ENCODE measurements around the gene RGS7. TPM values are rescaled to one million over a fixed set of nuclear protein-coding genes. Genes with fewer than 3 reads are reported as not detected.

The RGS7 gene
- total and polyA plus RNA-seq, 2 of the 4 experiments (the other 2 are of a cell fraction), result 0.58 to 0.72 TPM

GRCh38 chr1:240967070-240967724, 389.8 kb downstream of the RGS7 start:
- WGBS, 2 experiments (ENCODE audit: extremely low coverage in 2 of 2, insufficient read length in 1 of 2), result 55% methylated on average over 4 of the region's 10 CpGs; no CpG with 5 or more reads in 1 of the 2 experiments
- Histone ChIP-seq H3K9me3 (ENCODE audit: control insufficient read depth, insufficient read depth, low read length) (no peaks in the 10 kb centered on the region), H2AFZ (replicated peaks; ENCODE audit: low read length, poor library complexity) (no peak overlapping the region), H3K9me1 (ENCODE audit: insufficient read depth, low read length) (no peaks in the 10 kb centered on the region), H3K4me1 (ENCODE audit: control insufficient read depth, insufficient read depth, low read length) (no peaks in the 10 kb centered on the region), H4K8ac (ENCODE audit: low read depth in 2 of 2, low read length in 2 of 2) (no peak overlapping the region), H2BK5ac (ENCODE audit: low read depth, low read length, poor library complexity, severe bottlenecking) (no peak overlapping the region), H3K36me3 (ENCODE audit: control insufficient read depth, insufficient read depth, low read length) (no peaks in the 10 kb centered on the region), H3K27ac (ENCODE audit: insufficient read depth, low read length) (no peak overlapping the region), H2AK9ac (replicated peaks; ENCODE audit: low read depth, low read length, poor library complexity) (no peak overlapping the region), H3K56ac (ENCODE audit: extremely low read depth, insufficient read depth, low read length) (no peak overlapping the region), H2BK120ac (ENCODE audit: low read depth, low read length) (no peak overlapping the region), H3K23ac (ENCODE audit: low read depth, low read length) (no peak overlapping the region), H3K79me1 (ENCODE audit: low read depth in 1 of 2, low read length in 2 of 2) (no peaks in the 10 kb centered on the region), H4K20me1 (ENCODE audit: insufficient read depth, low read length) (no peaks in the 10 kb centered on the region), H3K27me3 (ENCODE audit: control insufficient read depth, insufficient read depth, low read length) (no peaks in the 10 kb centered on the region; the same call in 1 of the 2 replicates), H4K5ac (ENCODE audit: low read depth, low read length) (no peak overlapping the region), H3K4ac (ENCODE audit: low read depth, low read length) (no peak overlapping the region), H3K4me2 (ENCODE audit: low read depth, low read length) (no peak overlapping the region), H3K9ac (ENCODE audit: low read depth, low read length) (no peak overlapping the region), H2AK5ac (ENCODE audit: low read depth, low read length) (no peak overlapping the region), H2BK15ac (ENCODE audit: low read depth, low read length) (no peak overlapping the region), H4K91ac (ENCODE audit: insufficient read depth, low read depth, low read length) (no peak overlapping the region), H3K14ac (replicated peaks; ENCODE audit: low read depth, low read length) (no peak overlapping the region), H3K18ac (ENCODE audit: low read depth, low read length) (no peak overlapping the region), H3K4me3 (ENCODE audit: insufficient read depth, low read depth, low read length) (no peak overlapping the region), H2BK20ac (ENCODE audit: low read depth, low read length) (no peak overlapping the region)
- in situ Hi-C loops (cut with MboI; ENCODE audit: low sequenced_read_pairs), result no loop called here
- POLR2A ChIA-PET (ENCODE audit: unreplicated experiment), result no interaction called here
- no TSS peak for BruUV-seq (replicated peaks)
- CTCF ChIA-PET, result interaction anchor here (0.7 to 1.8 kb wide), 5 partner anchors 15 to 519 kb away, joined by 3 to 8 read pairs (median 3); no protein-coding TSS in a partner anchor
- intact Hi-C loops (cut with micrococcal nuclease), result no loop called here
- DNase-seq (peak; percentile 0), ATAC-seq (ENCODE audit: low read depth) (peak; percentile 61)
- TF ChIP-seq FOS (IDR thresholded peaks at IDR 0.05; ENCODE audit: low read depth, low read length) (no peak), CTCF (conservative IDR thresholded peaks at IDR 0.05; ENCODE audit: low read depth, low read length) (peak; percentile 31; the same call in 1 of the 2 replicates), RAD21 (IDR thresholded peaks at IDR 0.05; ENCODE audit: low read length) (peak; percentile 42)
- dilution Hi-C loops (cut with HindIII; ENCODE audit: low sequenced_read_pairs, unreplicated experiment), result no loop called here

Measured in IMR-90 (cell line).